KOPT-K1 (cell line): Measurements from ENCODE around the gene LRRC63.

ENCODE experiments used
- H3K27ac ChIP-seq: fragments of 200-600 bp; sonication (generic); 2 replicates; pipeline ENCODE4 v1.5.1; 2016; ENCODE audit warnings: antibody characterized with exemption, mild to moderate bottlenecking, low read depth, low read length; ENCODE audit not compliant: poor library complexity, severe bottlenecking
- H3K36me3 ChIP-seq: fragments of 200-600 bp; sonication (generic); 2 replicates; pipeline ENCODE4 v1.5.1; 2017; ENCODE audit warnings: antibody characterized with exemption, mild to moderate bottlenecking, low read length, moderate library complexity; ENCODE audit not compliant: insufficient read depth
- H3K9me3 ChIP-seq: fragments of 200-600 bp; sonication (generic); 2 replicates; pipeline ENCODE4 v1.5.1; 2017; ENCODE audit warnings: antibody characterized with exemption, low read length, mild to moderate bottlenecking; ENCODE audit not compliant: insufficient read depth, poor library complexity, severe bottlenecking

Gene LRRC63

GRCh38 chr13:46176756-46177155, 35.0 kb upstream of the LRRC63 start:
- H3K36me3 ChIP-seq = peaks cover 67% of the 10 kb centered on the region
- peak overlapping the region; percentile 93 for H3K27ac ChIP-seq
- no peaks in the 10 kb centered on the region for H3K9me3 ChIP-seq

- Histone ChIP-seq H3K27ac (peak overlapping the region; percentile 93), H3K9me3 (no peaks in the 10 kb centered on the region), H3K36me3 (peaks cover 56% of the 10 kb centered on the region)
These were observed 33.6 kb upstream of the LRRC63 start for GRCh38 chr13:46178143-46178542.

- Histone ChIP-seq H3K27ac (peak overlapping the region; percentile 93), H3K36me3 (peaks cover 49% of the 10 kb centered on the region), H3K9me3 (no peaks in the 10 kb centered on the region)
These were observed 32.9 kb upstream of the LRRC63 start for GRCh38 chr13:46178821-46179220.

- no peaks in the 10 kb centered on the region for H3K9me3 ChIP-seq
- H3K27ac ChIP-seq = peak overlapping the region; percentile 93
- H3K36me3 ChIP-seq = peaks cover 42% of the 10 kb centered on the region
These were observed 32.2 kb upstream of the LRRC63 start for GRCh38 chr13:46179491-46179908.

GRCh38 chr13:46179969-46180763, 31.6 kb upstream of the LRRC63 start:
- peaks cover 36% of the 10 kb centered on the region for H3K36me3 ChIP-seq
- H3K27ac ChIP-seq = peak overlapping the region; percentile 93
- no peaks in the 10 kb centered on the region for H3K9me3 ChIP-seq

GRCh38 chr13:46181377-46181839, 30.3 kb upstream of the LRRC63 start:
- no peaks in the 10 kb centered on the region for H3K9me3 ChIP-seq
- peak overlapping the region; percentile 93 for H3K27ac ChIP-seq
- peaks cover 25% of the 10 kb centered on the region for H3K36me3 ChIP-seq

- H3K27ac ChIP-seq = peak within 1 kb of the TSS; percentile 93
These were observed 29.8 kb upstream of the LRRC63 start, which contains the start of gene LCP1 for GRCh38 chr13:46181840-46182490. Gene LCP1 (minus strand): TSS chr13:46182177. CDS start chr13:46159662, 22,515 bp downstream.

GRCh38 chr13:46182491-46182877, 29.2 kb upstream of the LRRC63 start:
- peaks cover 15% of the 10 kb centered on the region for H3K36me3 ChIP-seq
- peak overlapping the region; percentile 93 for H3K27ac ChIP-seq
- no peaks in the 10 kb centered on the region for H3K9me3 ChIP-seq

More at GRCh38 chr13:46181840-46182490, 29.8 kb upstream of the LRRC63 start, which contains the start of gene LCP1:
- no peaks in the 10 kb centered on the region for H3K9me3 ChIP-seq
- peaks cover 20% of the 10 kb centered on the region for H3K36me3 ChIP-seq

- Histone ChIP-seq H3K27ac (peak overlapping the region; percentile 93), H3K9me3 (no peaks in the 10 kb centered on the region), H3K36me3 (peaks cover 7% of the 10 kb centered on the region)
These were observed 28.4 kb upstream of the LRRC63 start for GRCh38 chr13:46183018-46183946.

GRCh38 chr13:46184277-46184699, 27.4 kb upstream of the LRRC63 start:
- H3K36me3 ChIP-seq = no peaks in the 10 kb centered on the region
- peak overlapping the region; percentile 93 for H3K27ac ChIP-seq
- H3K9me3 ChIP-seq = no peaks in the 10 kb centered on the region

- H3K9me3 ChIP-seq = no peaks in the 10 kb centered on the region
- no peaks in the 10 kb centered on the region for H3K36me3 ChIP-seq
- H3K27ac ChIP-seq = no peak overlapping the region
These were observed 26.1 kb upstream of the LRRC63 start for GRCh38 chr13:46185634-46186033.

GRCh38 chr13:46192412-46192811, 19.3 kb upstream of the LRRC63 start:
- Histone ChIP-seq H3K27ac (no peak overlapping the region), H3K36me3 (no peaks in the 10 kb centered on the region), H3K9me3 (no peaks in the 10 kb centered on the region)

GRCh38 chr13:46195016-46195415, 16.7 kb upstream of the LRRC63 start:
- Histone ChIP-seq H3K27ac (no peak overlapping the region), H3K36me3 (no peaks in the 10 kb centered on the region), H3K9me3 (no peaks in the 10 kb centered on the region)

GRCh38 chr13:46197299-46198048, 14.3 kb upstream of the LRRC63 start:
- no peak overlapping the region for H3K27ac ChIP-seq
- no peaks in the 10 kb centered on the region for H3K9me3 ChIP-seq
- no peaks in the 10 kb centered on the region for H3K36me3 ChIP-seq
